Smooth muscle cell of the coronary artery (primary cell): ENCODE measurements around the gene KRTAP29-1. TPM values are rescaled to one million over a fixed set of nuclear protein-coding genes. Genes with fewer than 3 reads are reported as not detected.

Source experiments
- total RNA-seq: library from RNA; depleted of rRNA; stranded (reverse); fragments of >200 nt; gene quantifications from 2 replicates; pipeline ENCODE4 v1.2.3, GENCODE V29; 2014; ENCODE audit warnings: low replicate concordance

Gene KRTAP29-1, protein sequence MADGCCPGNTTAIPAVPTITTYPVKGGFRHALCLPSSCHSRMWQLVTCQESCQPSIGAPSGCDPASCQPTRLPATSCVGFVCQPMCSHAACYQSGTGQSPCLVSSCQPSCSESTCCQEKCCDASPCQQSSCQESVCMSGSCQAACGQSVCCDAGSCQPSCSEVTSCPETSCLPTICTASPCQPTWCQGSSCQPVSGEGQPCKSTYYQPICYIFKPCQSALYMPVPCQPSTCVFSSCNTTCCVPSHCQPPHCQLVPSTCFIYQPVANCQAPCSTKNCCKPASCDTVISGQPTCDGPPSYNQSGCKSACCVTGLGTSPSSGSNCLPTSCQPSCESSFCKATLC
- total RNA-seq: not detected in 2 replicates

GRCh38 chr17:41301916-41302901 is at the start of gene KRTAP29-1:
KRTAP29-1 (minus strand) TSS chr17:41302851; CDS start chr17:41302851, 0 bp downstream.

GRCh38 chr17:41350381-41350878 is 47.8 kb upstream of the KRTAP29-1 start, which contains the start of gene KRT33A:
KRT33A (minus strand) TSS chr17:41350828; CDS start chr17:41350767, 61 bp downstream.

DNA sequence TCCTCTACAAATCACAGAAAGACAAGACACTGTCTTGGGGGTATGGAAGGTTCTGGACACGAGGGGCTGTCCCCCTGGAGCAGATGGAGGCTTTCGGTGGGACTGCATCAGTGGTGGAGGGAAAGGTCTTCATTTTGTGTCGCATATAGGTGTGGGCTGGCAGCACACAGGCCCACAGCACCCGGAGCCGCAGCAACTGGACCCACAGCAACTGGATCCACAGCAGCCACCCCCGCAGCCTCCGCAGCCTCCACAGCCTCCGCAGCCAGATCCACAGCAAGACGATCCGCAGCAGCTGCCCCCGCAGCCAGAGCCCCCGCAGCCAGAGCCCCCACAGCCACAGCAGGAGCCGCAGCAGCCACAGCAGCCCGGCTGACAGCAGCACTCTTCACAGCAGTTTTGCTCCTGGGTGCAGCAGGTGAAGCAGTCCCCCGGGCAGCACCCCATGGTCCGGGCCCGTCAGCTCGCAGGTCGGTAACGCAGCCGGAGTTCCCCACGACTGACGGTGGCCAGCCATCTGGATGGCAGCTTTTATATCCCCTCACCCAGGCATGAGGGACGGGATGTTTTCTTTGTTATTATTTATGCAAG is 12.6 kb upstream of the KRTAP29-1 start, which contains the start of gene KRTAP17-1:
TSS of gene KRTAP17-1 (minus strand) at position 507 of the 591 bp plus-strand sequence. CDS start at position 447, 60 bp downstream.

GRCh38 chr17:41308918-41309359 is 6.3 kb upstream of the KRTAP29-1 start, which contains the start of gene KRTAP16-1:
KRTAP16-1 (minus strand) TSS chr17:41309309; CDS start chr17:41309253, 56 bp downstream.

DNA sequence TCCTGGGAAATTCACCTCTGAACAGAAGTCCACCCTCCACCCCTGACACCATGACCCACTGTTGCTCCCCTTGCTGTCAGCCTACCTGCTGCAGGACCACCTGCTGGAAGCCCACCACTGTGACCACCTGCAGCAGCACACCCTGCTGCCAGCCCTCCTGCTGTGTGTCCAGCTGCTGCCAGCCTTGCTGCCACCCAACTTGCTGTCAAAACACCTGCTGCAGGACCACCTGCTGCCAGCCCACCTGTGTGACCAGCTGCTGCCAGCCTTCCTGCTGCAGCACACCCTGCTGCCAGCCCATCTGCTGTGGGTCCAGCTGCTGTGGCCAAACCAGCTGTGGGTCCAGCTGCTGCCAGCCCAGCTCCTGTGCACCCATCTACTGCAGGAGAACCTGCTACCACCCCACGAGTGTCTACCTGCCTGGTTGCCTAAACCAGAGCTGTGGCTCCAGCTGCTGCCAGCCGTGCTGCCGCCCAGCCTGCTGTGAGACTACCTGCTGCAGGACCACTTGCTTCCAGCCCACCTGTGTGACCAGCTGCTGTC is 26.9 kb downstream of the KRTAP29-1 start, which contains the start of gene KRTAP9-7:
TSS of gene KRTAP9-7 (plus strand) at position 51 of the 543 bp plus-strand sequence. CDS start at position 51, 0 bp downstream.

GRCh38 chr17:41265078-41265477 is 37.6 kb downstream of the KRTAP29-1 start, which contains the start of gene KRTAP9-6:
KRTAP9-6 (plus strand) TSS chr17:41265378; CDS start chr17:41265378, 0 bp downstream.

DNA sequence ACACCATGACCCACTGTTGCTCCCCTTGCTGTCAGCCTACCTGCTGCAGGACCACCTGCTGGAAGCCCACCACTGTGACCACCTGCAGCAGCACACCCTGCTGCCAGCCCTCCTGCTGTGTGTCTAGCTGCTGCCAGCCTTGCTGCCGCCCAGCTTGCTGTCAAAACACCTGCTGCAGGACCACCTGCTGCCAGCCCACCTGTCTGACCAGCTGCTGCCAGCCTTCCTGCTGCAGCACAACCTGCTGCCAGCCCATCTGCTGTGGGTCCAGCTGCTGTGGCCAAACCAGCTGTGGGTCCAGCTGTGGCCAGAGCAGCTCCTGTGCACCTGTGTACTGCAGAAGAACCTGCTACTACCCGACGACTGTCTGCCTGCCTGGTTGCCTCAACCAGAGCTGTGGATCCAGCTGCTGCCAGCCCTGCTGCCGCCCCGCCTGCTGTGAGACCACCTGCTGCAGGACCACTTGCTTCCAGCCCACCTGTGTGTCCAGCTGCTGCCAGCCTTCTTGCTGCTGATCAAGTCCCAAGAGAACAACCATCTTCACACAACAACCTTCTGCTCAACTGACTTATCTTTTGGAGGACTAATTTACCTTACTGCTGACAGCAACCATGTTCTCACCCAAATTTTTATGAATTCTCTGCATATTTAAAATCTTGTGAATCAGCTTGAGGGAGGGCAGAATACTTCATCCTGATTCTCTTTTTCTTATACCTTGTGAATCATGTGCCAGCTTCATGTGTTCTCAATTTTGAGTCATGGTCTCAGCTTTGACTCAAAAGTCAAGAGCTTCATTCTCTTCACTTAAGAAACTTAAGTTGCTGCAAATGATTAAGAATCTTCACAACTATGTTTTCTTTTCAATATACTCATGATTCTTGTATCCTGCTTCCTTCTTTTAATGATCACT is 47.0 kb downstream of the KRTAP29-1 start, which contains the start of gene KRTAP9-9:
TSS of gene KRTAP9-9 (plus strand) at position 4 of the 910 bp plus-strand sequence.

Other genes with a start within 250 kb of the KRTAP29-1 start
- not detected in 2 replicates for gene KRTAP2-2, start 247.6 kb downstream of the KRTAP29-1 start, total RNA-seq
- not detected in 2 replicates for gene KRTAP2-3, start 242.7 kb downstream of the KRTAP29-1 start, total RNA-seq
- gene KRTAP2-4, start 237.0 kb downstream of the KRTAP29-1 start, total RNA-seq: not detected in 2 replicates
- not detected in 2 replicates for gene KRTAP4-7, start 218.7 kb downstream of the KRTAP29-1 start, total RNA-seq
- gene KRTAP4-8, start 204.7 kb downstream of the KRTAP29-1 start, total RNA-seq: not detected in 2 replicates
- gene KRTAP4-16, start 200.6 kb downstream of the KRTAP29-1 start, total RNA-seq: not detected in 2 replicates
- not detected in 2 replicates for gene KRTAP4-9, start 197.5 kb downstream of the KRTAP29-1 start, total RNA-seq
- gene KRTAP4-11, start 184.5 kb downstream of the KRTAP29-1 start, total RNA-seq: not detected in 2 replicates
- not detected in 2 replicates for gene KRTAP4-12, start 178.7 kb downstream of the KRTAP29-1 start, total RNA-seq
- not detected in 2 replicates for gene KRTAP4-6, start 162.3 kb downstream of the KRTAP29-1 start, total RNA-seq
- gene KRTAP4-5, start 153.0 kb downstream of the KRTAP29-1 start, total RNA-seq: not detected in 2 replicates
- gene KRTAP4-4, start 142.1 kb downstream of the KRTAP29-1 start, total RNA-seq: not detected in 2 replicates
- not detected in 2 replicates for gene KRTAP4-3, start 134.6 kb downstream of the KRTAP29-1 start, total RNA-seq
- not detected in 2 replicates for gene KRTAP4-2, start 124.6 kb downstream of the KRTAP29-1 start, total RNA-seq
- not detected in 2 replicates for gene KRTAP4-1, start 117.9 kb downstream of the KRTAP29-1 start, total RNA-seq
- gene KRTAP9-1, start 113.0 kb downstream of the KRTAP29-1 start, total RNA-seq: not detected in 2 replicates
- gene KRTAP9-2, start 76.2 kb downstream of the KRTAP29-1 start, total RNA-seq: not detected in 2 replicates
- not detected in 2 replicates for gene KRTAP9-3, start 70.4 kb downstream of the KRTAP29-1 start, total RNA-seq
- gene KRTAP9-8, start 64.9 kb downstream of the KRTAP29-1 start, total RNA-seq: not detected in 2 replicates
- gene KRTAP9-4, start 53.2 kb downstream of the KRTAP29-1 start, total RNA-seq: not detected in 2 replicates
- not detected in 2 replicates for gene KRTAP9-9, start 47.5 kb downstream of the KRTAP29-1 start, total RNA-seq
- not detected in 2 replicates for gene KRTAP9-6, start 37.5 kb downstream of the KRTAP29-1 start, total RNA-seq
- not detected in 2 replicates for gene KRTAP9-7, start 27.2 kb downstream of the KRTAP29-1 start, total RNA-seq
- not detected in 2 replicates for gene KRTAP16-1, start 6.5 kb upstream of the KRTAP29-1 start, total RNA-seq
- not detected in 2 replicates for gene KRTAP17-1, start 12.9 kb upstream of the KRTAP29-1 start, total RNA-seq
- gene KRT33A, start 48.0 kb upstream of the KRTAP29-1 start, total RNA-seq: not detected in 2 replicates
- not detected in 2 replicates for gene KRT33B, start 67.0 kb upstream of the KRTAP29-1 start, total RNA-seq
- under 0.01 TPM in 1 of 2 replicates, not detected in the other for gene KRT34, start 79.5 kb upstream of the KRTAP29-1 start, total RNA-seq
- gene KRT31, start 94.8 kb upstream of the KRTAP29-1 start, total RNA-seq: not detected in 2 replicates
- gene KRT37, start 121.7 kb upstream of the KRTAP29-1 start, total RNA-seq: not detected in 2 replicates
- under 0.01 TPM in 1 of 2 replicates, not detected in the other for gene KRT38, start 138.1 kb upstream of the KRTAP29-1 start, total RNA-seq
- gene KRT32, start 164.5 kb upstream of the KRTAP29-1 start, total RNA-seq: not detected in 2 replicates
- gene KRT35, start 178.3 kb upstream of the KRTAP29-1 start, total RNA-seq: not detected in 2 replicates
- 0.08 and 0.12 TPM in 2 replicates for gene KRT36, start 187.1 kb upstream of the KRTAP29-1 start, total RNA-seq
- not detected in 2 replicates for gene KRT13, start 202.8 kb upstream of the KRTAP29-1 start, total RNA-seq
- 0.35 and 0.90 TPM in 2 replicates for gene KRT15, start 216.0 kb upstream of the KRTAP29-1 start, total RNA-seq
- 8.8 and 47.4 TPM in 2 replicates for gene KRT19, start 225.5 kb upstream of the KRTAP29-1 start, total RNA-seq